HG02852 (cell line): ENCODE results near the gene PALM3.

Experiments used
- ATAC-seq: cut with Tn5 transposase; IDR thresholded peaks from one replicate; pipeline ENCODE4 v1.9.1; 2021; ENCODE audit warnings: mild to moderate bottlenecking, moderate library complexity; ENCODE audit not compliant: unreplicated experiment

PALM3 gene

GRCh38 chr19:14061751-14062557 lies at the start of gene PALM3:
PALM3 (minus strand) TSS chr19:14062076; CDS start chr19:14061980, 96 bp downstream.
- no peak for ATAC-seq

- no peak for ATAC-seq
Observed at GRCh38 chr19:14111486-14111885, 49.6 kb upstream of the PALM3 start.

GRCh38 chr19:14110650-14111049 lies 48.8 kb upstream of the PALM3 start:
- no peak for ATAC-seq

GRCh38 chr19:14107581-14108461 lies 45.9 kb upstream of the PALM3 start:
- no peak for ATAC-seq

- ATAC-seq: no peak
Observed at GRCh38 chr19:14106840-14107239, 45.0 kb upstream of the PALM3 start.

GRCh38 chr19:14105680-14106079 lies 43.8 kb upstream of the PALM3 start:
- no peak for ATAC-seq

- ATAC-seq: no peak
Observed at GRCh38 chr19:14103310-14103709, 41.4 kb upstream of the PALM3 start.

- ATAC-seq: no peak
Observed at GRCh38 chr19:14102756-14103155, 40.9 kb upstream of the PALM3 start.

GRCh38 chr19:14102102-14102696 lies 40.3 kb upstream of the PALM3 start:
- ATAC-seq: no peak

- ATAC-seq: no peak
Observed at GRCh38 chr19:14101003-14101545, 39.2 kb upstream of the PALM3 start.

GRCh38 chr19:14097532-14098151 lies 35.8 kb upstream of the PALM3 start:
- no peak for ATAC-seq

GRCh38 chr19:14096272-14096992 lies 34.6 kb upstream of the PALM3 start:
- ATAC-seq: no peak

GRCh38 chr19:14094854-14095253 lies 33.0 kb upstream of the PALM3 start:
- no peak for ATAC-seq

GRCh38 chr19:14093117-14093823 lies 31.4 kb upstream of the PALM3 start:
- no peak for ATAC-seq

GRCh38 chr19:14091813-14092462 lies 30.1 kb upstream of the PALM3 start:
- peak; percentile 2 for ATAC-seq

- peak; percentile 56 for ATAC-seq
Observed at GRCh38 chr19:14091081-14091812, 29.4 kb upstream of the PALM3 start.

GRCh38 chr19:14090509-14091080 lies 28.7 kb upstream of the PALM3 start, which contains the start of gene SAMD1:
SAMD1 (minus strand) TSS chr19:14090751.
- peak; percentile 38 for ATAC-seq
